Smooth muscle cell (in vitro differentiated cells): Measurements from ENCODE around the gene ZNF630. TPM values are rescaled to one million over a fixed set of nuclear protein-coding genes. Genes with fewer than 3 reads are reported as not detected.

Source experiments
- DNase-seq: peaks from one replicate; lab custom pipeline; 2025; ENCODE audit not compliant: unreplicated experiment; lab: John Stamatoyannopoulos, UW
- H2AFZ ChIP-seq: fragments of 200-600 bp; sonication (generic); 2 replicates; pipeline ENCODE4 v1.6.0; 2016; ENCODE audit warnings: antibody characterized with exemption, low read depth, mild to moderate bottlenecking
- H3F3A ChIP-seq: fragments of 200-600 bp; sonication (generic); 2 replicates; pipeline ENCODE4 v1.6.0; 2017; ENCODE audit warnings: antibody characterized with exemption, low read depth
- H3K27ac ChIP-seq: fragments of 200-600 bp; sonication (generic); 2 replicates; pipeline ENCODE4 v1.5.1; 2016; ENCODE audit warnings: low read depth, mild to moderate bottlenecking
- H3K27me3 ChIP-seq: fragments of 200-600 bp; sonication (generic); 2 replicates; pipeline ENCODE4 v1.6.1; 2016; ENCODE audit warnings: low read depth, mild to moderate bottlenecking
- H3K36me3 ChIP-seq: fragments of 200-600 bp; sonication (generic); 2 replicates; pipeline ENCODE4 v1.5.1; 2016; ENCODE audit warnings: low read depth
- H3K4me1 ChIP-seq: fragments of 200-600 bp; sonication (generic); 2 replicates; pipeline ENCODE4 v1.5.1; 2016; ENCODE audit warnings: low read depth
- H3K4me2 ChIP-seq: fragments of 200-600 bp; sonication (generic); 2 replicates; pipeline ENCODE4 v1.6.0; 2016; ENCODE audit warnings: mild to moderate bottlenecking
- H3K4me3 ChIP-seq: fragments of 200-600 bp; sonication (generic); 2 replicates; pipeline ENCODE4 v1.5.1; 2016; ENCODE audit warnings: mild to moderate bottlenecking
- H3K79me2 ChIP-seq: fragments of 200-600 bp; sonication (generic); 2 replicates; pipeline ENCODE4 v1.6.0; 2016; ENCODE audit warnings: low read depth, mild to moderate bottlenecking
- H3K9ac ChIP-seq: fragments of 200-600 bp; sonication (generic); 2 replicates; pipeline ENCODE4 v1.6.0; 2016; ENCODE audit warnings: low read depth
- H3K9me3 ChIP-seq: fragments of 200-600 bp; sonication (generic); replicated peaks from 2 replicates; pipeline ENCODE4 v1.5.1; 2016; ENCODE audit warnings: low read depth
- H4K20me1 ChIP-seq: fragments of 200-600 bp; sonication (generic); 2 replicates; pipeline ENCODE4 v1.6.0; 2016; ENCODE audit warnings: low read depth
- CTCF ChIP-seq: fragments of 200-600 bp; sonication (generic); IDR thresholded peaks from 2 replicates; pipeline ENCODE4 v1.5.1; 2017; ENCODE audit warnings: borderline replicate concordance, mild to moderate bottlenecking, antibody characterized with exemption; ENCODE audit not compliant: insufficient read depth, poor library complexity, severe bottlenecking
- WGBS: methylation state at CpG from one replicate; pipeline ENCODE4 v1.1.7; 2016; ENCODE audit warnings: low lambda C conversion rate; 5-methylcytosine and 5-hydroxymethylcytosine counted together
- polyA plus RNA-seq: library from polyadenylated mRNA; unstranded; fragments of >200 nt; fragmentation: Nextera tagmentation; extraction: Ambion mirVana; gene quantifications from 2 replicates; pipeline ENCODE4 v1.2.1, GENCODE V29; 2016
- total RNA-seq: library from RNA; depleted of rRNA; stranded (reverse); fragments of >200 nt; gene quantifications from 2 replicates; pipeline ENCODE4 v1.2.3, GENCODE V29; 2014

The ZNF630 gene
- total RNA-seq (5.0 and 7.9 TPM in 2 replicates), polyA plus RNA-seq (2.1 and 2.2 TPM in 2 replicates)

GRCh38 chrX:48071064-48071985 lies at the start of gene ZNF630:
Gene ZNF630 (minus strand): TSS chrX:48071640. CDS start chrX:48066886, 4,754 bp downstream.
- Histone ChIP-seq H3K36me3 (no peaks in the 10 kb centered on the region), H3F3A (no peaks in the 10 kb centered on the region), H3K9ac (peak within 1 kb of the TSS; percentile 66), H3K9me3 (no peaks in the 10 kb centered on the region), H3K4me2 (peak within 1 kb of the TSS; percentile 81), H3K4me3 (peak within 1 kb of the TSS; percentile 71), H3K27me3 (no peaks in the 10 kb centered on the region), H3K27ac (no peak within 1 kb of the TSS), H4K20me1 (no peaks in the 10 kb centered on the region), H3K79me2 (no peaks in the 10 kb centered on the region), H3K4me1 (no peaks in the 10 kb centered on the region), H2AFZ (peak within 1 kb of the TSS; percentile 97)
- no peak for TF ChIP-seq CTCF
- 35% methylated on average over 48 of the region's 48 CpGs for WGBS
- DNase-seq = no peak

- H3K9ac ChIP-seq = no peak overlapping the region
- no peaks in the 10 kb centered on the region for H3K27me3 ChIP-seq
- no peaks in the 10 kb centered on the region for H3K9me3 ChIP-seq
- no peaks in the 10 kb centered on the region for H3F3A ChIP-seq
- H3K4me3 ChIP-seq = no peak overlapping the region
- H4K20me1 ChIP-seq = no peaks in the 10 kb centered on the region
- H3K36me3 ChIP-seq = no peaks in the 10 kb centered on the region
- H3K4me2 ChIP-seq = no peak overlapping the region
- no peak overlapping the region for H3K27ac ChIP-seq
- no peak overlapping the region for H2AFZ ChIP-seq
- H3K4me1 ChIP-seq = no peaks in the 10 kb centered on the region
- no peak for TF ChIP-seq CTCF
- WGBS = 72% methylated on average over 6 of the region's 6 CpGs
- DNase-seq = no peak
- no peaks in the 10 kb centered on the region for H3K79me2 ChIP-seq
These were observed 36.3 kb upstream of the ZNF630 start for GRCh38 chrX:48107717-48108116.

GRCh38 chrX:48102874-48103374 lies 31.5 kb upstream of the ZNF630 start:
- Histone ChIP-seq H3K79me2 (no peaks in the 10 kb centered on the region), H3K4me2 (no peak overlapping the region), H3K9ac (no peak overlapping the region), H3K4me1 (no peaks in the 10 kb centered on the region), H3K4me3 (no peak overlapping the region), H3K36me3 (no peaks in the 10 kb centered on the region), H4K20me1 (no peaks in the 10 kb centered on the region), H2AFZ (no peak overlapping the region), H3K9me3 (no peaks in the 10 kb centered on the region), H3F3A (no peaks in the 10 kb centered on the region), H3K27me3 (no peaks in the 10 kb centered on the region), H3K27ac (no peak overlapping the region)
- WGBS = 86% methylated on average over 6 of the region's 6 CpGs
- no peak for DNase-seq
- no peak for TF ChIP-seq CTCF
